Colonic mucosa (tissue), 4 donors: ENCODE measurements around the gene TMEM218. TPM values are rescaled to one million over a fixed set of nuclear protein-coding genes. Genes with fewer than 3 reads are reported as not detected.
"Not testable (repeated sequence)": the region's sequence is repeated elsewhere in the genome, so short reads cannot be mapped to it uniquely, and the experiment has no call there.

ENCODE experiments used
- DNase-seq: peaks from one replicate; pipeline ENCODE4 v3.0.0-alpha.2; 2020
- H3K27ac ChIP-seq: fragments of 200-600 bp; one replicate; pipeline ENCODE4 v1.8.0; 2021
- H3K27me3 ChIP-seq: fragments of 200-600 bp; one replicate; pipeline ENCODE4 v1.8.0; 2021
- H3K36me3 ChIP-seq: fragments of 200-600 bp; one replicate; pipeline ENCODE4 v1.8.0; 2021
- H3K4me1 ChIP-seq: fragments of 200-600 bp; one replicate; pipeline ENCODE4 v1.8.0; 2021; ENCODE audit warnings: mild to moderate bottlenecking
- H3K4me3 ChIP-seq: fragments of 200-600 bp; one replicate; pipeline ENCODE4 v1.8.0; 2021
- H3K9ac ChIP-seq, 2 donors: one replicate each; pipeline ENCODE4 v1.7.0; 2013; ENCODE audit warnings: control low read depth in 2 of 2, low read depth in 2 of 2, low read length in 2 of 2
- H3K9me3 ChIP-seq: fragments of 200-600 bp; one replicate; pipeline ENCODE4 v1.8.0; 2021
- CTCF ChIP-seq: fragments of 200-600 bp; IDR thresholded peaks from one replicate; pipeline ENCODE4 v1.8.0; 2022; ENCODE audit warnings: antibody characterized with exemption, mild to moderate bottlenecking
- intact Hi-C: fragments of 100-400 bp; cut with DNase I; formaldehyde crosslinking; loops from one replicate; pipeline ENCODE4 v1.14.1; 2022
- total RNA-seq, 2 donors: library from RNA; stranded (reverse); fragmentation: NEBNext Ultra II Directional in 1 of 2; extraction: Animal tissue kit (Norgen Biotek cat#: 25700) in 1 of 2; gene quantifications; one replicate each; pipeline ENCODE4 v1.2.1, GENCODE V29; 2021
- donor health status: healthy.
- donor health status: DM: no; HTN: no; CAD: no.
- donor health status: DM: no; HTN: no; CAD: no.

TMEM218 gene
- total RNA-seq, 2 donors from 2014 or later, result 8.7 to 17.3 TPM

- TF ChIP-seq CTCF, result no peak
- H3K36me3 ChIP-seq, result no peaks in the 10 kb centered on the region
- no peaks in the 10 kb centered on the region for H3K4me1 ChIP-seq
Measured at GRCh38 chr11:125062931-125063428, 48.4 kb downstream of the TMEM218 start, which contains the start of gene SLC37A2. Gene SLC37A2 (plus strand): TSS chr11:125063305. CDS start chr11:125063368, 63 bp downstream.

GRCh38 chr11:125062218-125062930 is 49.1 kb downstream of the TMEM218 start:
- no peaks in the 10 kb centered on the region for H3K4me1 ChIP-seq
- no peaks in the 10 kb centered on the region for H3K9me3 ChIP-seq
- intact Hi-C loops, result no loop called here
- DNase-seq, result no peak
- H3K4me3 ChIP-seq, result peak overlapping the region; percentile 65
- H3K36me3 ChIP-seq, result no peaks in the 10 kb centered on the region
- TF ChIP-seq CTCF, result no peak
- peak overlapping the region; percentile 19 to 70 for H3K9ac ChIP-seq
- H3K27ac ChIP-seq, result no peak overlapping the region
- H3K27me3 ChIP-seq, result no peaks in the 10 kb centered on the region

More at GRCh38 chr11:125062931-125063428, 48.4 kb downstream of the TMEM218 start, which contains the start of gene SLC37A2:
- Histone ChIP-seq H3K4me3 (peak within 1 kb of the TSS; percentile 65), H3K9me3 (no peaks in the 10 kb centered on the region), H3K9ac (peak within 1 kb of the TSS; percentile 26 to 70), H3K27ac (peak within 1 kb of the TSS; percentile 19), H3K27me3 (no peaks in the 10 kb centered on the region)
- intact Hi-C loops, result no loop called here
- DNase-seq, result peak; percentile 40

- Histone ChIP-seq H3K4me3 (no peak overlapping the region), H3K27me3 (no peaks in the 10 kb centered on the region), H3K36me3 (no peaks in the 10 kb centered on the region), H3K9ac (no peak overlapping the region), H3K27ac (no peak overlapping the region), H3K9me3 (no peaks in the 10 kb centered on the region), H3K4me1 (no peaks in the 10 kb centered on the region)
- DNase-seq, result no peak
- TF ChIP-seq CTCF, result no peak
- intact Hi-C loops, result no loop called here
Measured at GRCh38 chr11:125061281-125061680, 50.1 kb downstream of the TMEM218 start.

GRCh38 chr11:125057693-125058016 is 53.8 kb downstream of the TMEM218 start:
- H3K36me3 ChIP-seq, result no peaks in the 10 kb centered on the region
- no peak for DNase-seq
- H3K9me3 ChIP-seq, result no peaks in the 10 kb centered on the region
- H3K9ac ChIP-seq, result no peak overlapping the region
- intact Hi-C loops, result no loop called here
- no peak overlapping the region for H3K4me3 ChIP-seq
- no peaks in the 10 kb centered on the region for H3K27me3 ChIP-seq
- H3K27ac ChIP-seq, result no peak overlapping the region
- TF ChIP-seq CTCF, result no peak
- no peaks in the 10 kb centered on the region for H3K4me1 ChIP-seq

GRCh38 chr11:125056931-125057692 is 54.3 kb downstream of the TMEM218 start:
- intact Hi-C loops, result no loop called here
- Histone ChIP-seq H3K27me3 (no peaks in the 10 kb centered on the region), H3K27ac (no peak overlapping the region), H3K9me3 (no peaks in the 10 kb centered on the region), H3K9ac (no peak overlapping the region), H3K36me3 (no peaks in the 10 kb centered on the region), H3K4me3 (no peak overlapping the region), H3K4me1 (no peaks in the 10 kb centered on the region)
- no peak for TF ChIP-seq CTCF
- DNase-seq, result no peak

- H3K4me1 ChIP-seq, DNase-seq, H3K36me3 ChIP-seq, H3K27ac ChIP-seq, H3K9ac ChIP-seq, H3K4me3 ChIP-seq, intact Hi-C loops, H3K9me3 ChIP-seq, H3K27me3 ChIP-seq: not testable (repeated sequence)
Measured at GRCh38 chr11:125056111-125056510, 55.3 kb downstream of the TMEM218 start.
